Measurements from ENCODE around the gene EFEMP1. TPM values are rescaled to one million over a fixed set of nuclear protein-coding genes. Genes with fewer than 3 reads are reported as not detected.

EFEMP1 gene
- total RNA-seq, 1 experiment from 2014 or later: 3.2 TPM

- Histone ChIP-seq H3K9me3 (ENCODE audit: low read length) (no peaks in the 10 kb centered on the region), H3K27me3 (ENCODE audit: low read length) (no peaks in the 10 kb centered on the region), H3K9ac (ENCODE audit: low read length) (no peak overlapping the region), H3K4me2 (ENCODE audit: low read depth, low read length, poor library complexity, severe bottlenecking) (no peak overlapping the region), H3K4me1 (ENCODE audit: low read length) (0 out of 2 replicates have a peak, but pooled peaks cover 4% of the 10 kb centered on the region), H3K27ac (ENCODE audit: low read length) (no peak overlapping the region), H4K20me1 (ENCODE audit: insufficient read depth, low read depth, low read length) (no peaks in the 10 kb centered on the region), H2AFZ (ENCODE audit: low read length) (no peak overlapping the region), H3K4me3 (ENCODE audit: low read length) (no peak overlapping the region), H3K36me3 (ENCODE audit: insufficient read depth, low read length) (no peaks in the 10 kb centered on the region), H3K79me2 (ENCODE audit: low read length) (no peaks in the 10 kb centered on the region), H3K9me2 (replicated peaks; ENCODE audit: insufficient read depth, low read length) (no peaks in the 10 kb centered on the region)
- no peak for DNase-seq
Measured at GRCh38 chr2:55887351-55887750, 36.2 kb downstream of the EFEMP1 start.

GRCh38 chr2:55885944-55886281, 37.7 kb downstream of the EFEMP1 start:
- Histone ChIP-seq H3K4me2 (ENCODE audit: low read depth, low read length, poor library complexity, severe bottlenecking) (no peak overlapping the region), H3K9me2 (replicated peaks; ENCODE audit: insufficient read depth, low read length) (no peaks in the 10 kb centered on the region), H3K27ac (ENCODE audit: low read length) (no peak overlapping the region), H3K4me1 (ENCODE audit: low read length) (0 out of 2 replicates have a peak, but pooled peaks cover 4% of the 10 kb centered on the region), H4K20me1 (ENCODE audit: insufficient read depth, low read depth, low read length) (no peaks in the 10 kb centered on the region), H3K4me3 (ENCODE audit: low read length) (no peak overlapping the region), H3K9me3 (ENCODE audit: low read length) (no peaks in the 10 kb centered on the region), H3K27me3 (ENCODE audit: low read length) (no peaks in the 10 kb centered on the region), H3K79me2 (ENCODE audit: low read length) (no peaks in the 10 kb centered on the region), H3K9ac (ENCODE audit: low read length) (no peak overlapping the region), H3K36me3 (ENCODE audit: insufficient read depth, low read length) (no peaks in the 10 kb centered on the region), H2AFZ (ENCODE audit: low read length) (no peak overlapping the region)
- DNase-seq: no peak

GRCh38 chr2:55885127-55885943, 38.2 kb downstream of the EFEMP1 start:
- H3K27me3 ChIP-seq (ENCODE audit: low read length): no peaks in the 10 kb centered on the region
- no peak overlapping the region for H3K4me2 ChIP-seq (ENCODE audit: low read depth, low read length, poor library complexity, severe bottlenecking)
- 0 out of 2 replicates have a peak, but pooled peaks cover 4% of the 10 kb centered on the region for H3K4me1 ChIP-seq (ENCODE audit: low read length)
- H4K20me1 ChIP-seq (ENCODE audit: insufficient read depth, low read depth, low read length): no peaks in the 10 kb centered on the region
- H2AFZ ChIP-seq (ENCODE audit: low read length): no peak overlapping the region
- H3K79me2 ChIP-seq (ENCODE audit: low read length): no peaks in the 10 kb centered on the region
- H3K4me3 ChIP-seq (ENCODE audit: low read length): no peak overlapping the region
- H3K36me3 ChIP-seq (ENCODE audit: insufficient read depth, low read length): no peaks in the 10 kb centered on the region
- H3K9me2 ChIP-seq (replicated peaks; ENCODE audit: insufficient read depth, low read length): no peaks in the 10 kb centered on the region
- no peak overlapping the region for H3K9ac ChIP-seq (ENCODE audit: low read length)
- no peaks in the 10 kb centered on the region for H3K9me3 ChIP-seq (ENCODE audit: low read length)
- H3K27ac ChIP-seq (ENCODE audit: low read length): no peak overlapping the region
- DNase-seq: no peak

- Histone ChIP-seq H3K9me3 (ENCODE audit: low read length) (no peaks in the 10 kb centered on the region), H3K4me1 (ENCODE audit: low read length) (0 out of 2 replicates have a peak, but pooled peaks cover 4% of the 10 kb centered on the region), H3K79me2 (ENCODE audit: low read length) (no peaks in the 10 kb centered on the region), H3K27ac (ENCODE audit: low read length) (no peak overlapping the region), H3K27me3 (ENCODE audit: low read length) (no peaks in the 10 kb centered on the region), H3K36me3 (ENCODE audit: insufficient read depth, low read length) (no peaks in the 10 kb centered on the region), H3K4me3 (ENCODE audit: low read length) (no peak overlapping the region), H3K9me2 (replicated peaks; ENCODE audit: insufficient read depth, low read length) (no peaks in the 10 kb centered on the region), H3K4me2 (ENCODE audit: low read depth, low read length, poor library complexity, severe bottlenecking) (no peak overlapping the region), H3K9ac (ENCODE audit: low read length) (no peak overlapping the region), H4K20me1 (ENCODE audit: insufficient read depth, low read depth, low read length) (no peaks in the 10 kb centered on the region), H2AFZ (ENCODE audit: low read length) (no peak overlapping the region)
- no peak for DNase-seq
Measured at GRCh38 chr2:55883829-55884228, 39.8 kb downstream of the EFEMP1 start.

GRCh38 chr2:55883357-55883756, 40.2 kb downstream of the EFEMP1 start:
- no peak overlapping the region for H3K9ac ChIP-seq (ENCODE audit: low read length)
- H3K4me3 ChIP-seq (ENCODE audit: low read length): no peak overlapping the region
- H3K4me1 ChIP-seq (ENCODE audit: low read length): 0 out of 2 replicates have a peak, but pooled peaks cover 4% of the 10 kb centered on the region
- no peak overlapping the region for H3K27ac ChIP-seq (ENCODE audit: low read length)
- H3K4me2 ChIP-seq (ENCODE audit: low read depth, low read length, poor library complexity, severe bottlenecking): no peak overlapping the region
- no peaks in the 10 kb centered on the region for H3K9me3 ChIP-seq (ENCODE audit: low read length)
- no peaks in the 10 kb centered on the region for H3K79me2 ChIP-seq (ENCODE audit: low read length)
- no peaks in the 10 kb centered on the region for H3K27me3 ChIP-seq (ENCODE audit: low read length)
- DNase-seq: no peak
- no peaks in the 10 kb centered on the region for H4K20me1 ChIP-seq (ENCODE audit: insufficient read depth, low read depth, low read length)
- H2AFZ ChIP-seq (ENCODE audit: low read length): no peak overlapping the region
- H3K36me3 ChIP-seq (ENCODE audit: insufficient read depth, low read length): no peaks in the 10 kb centered on the region
- H3K9me2 ChIP-seq (replicated peaks; ENCODE audit: insufficient read depth, low read length): no peaks in the 10 kb centered on the region

- H4K20me1 ChIP-seq (ENCODE audit: insufficient read depth, low read depth, low read length): no peaks in the 10 kb centered on the region
- no peak overlapping the region for H3K9ac ChIP-seq (ENCODE audit: low read length)
- H3K27me3 ChIP-seq (ENCODE audit: low read length): no peaks in the 10 kb centered on the region
- no peaks in the 10 kb centered on the region for H3K9me3 ChIP-seq (ENCODE audit: low read length)
- H3K79me2 ChIP-seq (ENCODE audit: low read length): no peaks in the 10 kb centered on the region
- H2AFZ ChIP-seq (ENCODE audit: low read length): no peak overlapping the region
- 0 out of 2 replicates have a peak, but pooled peaks cover 4% of the 10 kb centered on the region for H3K4me1 ChIP-seq (ENCODE audit: low read length)
- no peak overlapping the region for H3K4me2 ChIP-seq (ENCODE audit: low read depth, low read length, poor library complexity, severe bottlenecking)
- no peak for DNase-seq
- no peak overlapping the region for H3K27ac ChIP-seq (ENCODE audit: low read length)
- H3K9me2 ChIP-seq (replicated peaks; ENCODE audit: insufficient read depth, low read length): no peaks in the 10 kb centered on the region
- H3K36me3 ChIP-seq (ENCODE audit: insufficient read depth, low read length): no peaks in the 10 kb centered on the region
- H3K4me3 ChIP-seq (ENCODE audit: low read length): no peak overlapping the region
Measured at GRCh38 chr2:55882954-55883353, 40.6 kb downstream of the EFEMP1 start.

- Histone ChIP-seq H4K20me1 (ENCODE audit: insufficient read depth, low read depth, low read length) (no peaks in the 10 kb centered on the region), H3K4me2 (ENCODE audit: low read depth, low read length, poor library complexity, severe bottlenecking) (no peak overlapping the region), H3K9me2 (replicated peaks; ENCODE audit: insufficient read depth, low read length) (no peaks in the 10 kb centered on the region), H2AFZ (ENCODE audit: low read length) (no peak overlapping the region), H3K4me1 (ENCODE audit: low read length) (no peaks in the 10 kb centered on the region), H3K9me3 (ENCODE audit: low read length) (no peaks in the 10 kb centered on the region), H3K79me2 (ENCODE audit: low read length) (no peaks in the 10 kb centered on the region), H3K27ac (ENCODE audit: low read length) (no peak overlapping the region), H3K36me3 (ENCODE audit: insufficient read depth, low read length) (no peaks in the 10 kb centered on the region), H3K4me3 (ENCODE audit: low read length) (no peak overlapping the region), H3K9ac (ENCODE audit: low read length) (no peak overlapping the region), H3K27me3 (ENCODE audit: low read length) (no peaks in the 10 kb centered on the region)
- no peak for DNase-seq
Measured at GRCh38 chr2:55880416-55881143, 43.0 kb downstream of the EFEMP1 start.

- DNase-seq: no peak
- Histone ChIP-seq H3K27ac (ENCODE audit: low read length) (no peak overlapping the region), H4K20me1 (ENCODE audit: insufficient read depth, low read depth, low read length) (no peaks in the 10 kb centered on the region), H3K4me1 (ENCODE audit: low read length) (no peaks in the 10 kb centered on the region), H3K27me3 (ENCODE audit: low read length) (no peaks in the 10 kb centered on the region), H3K9ac (ENCODE audit: low read length) (no peak overlapping the region), H3K9me3 (ENCODE audit: low read length) (no peaks in the 10 kb centered on the region), H3K9me2 (replicated peaks; ENCODE audit: insufficient read depth, low read length) (no peaks in the 10 kb centered on the region), H3K36me3 (ENCODE audit: insufficient read depth, low read length) (no peaks in the 10 kb centered on the region), H3K4me3 (ENCODE audit: low read length) (no peak overlapping the region), H3K79me2 (ENCODE audit: low read length) (no peaks in the 10 kb centered on the region), H2AFZ (ENCODE audit: low read length) (no peak overlapping the region), H3K4me2 (ENCODE audit: low read depth, low read length, poor library complexity, severe bottlenecking) (no peak overlapping the region)
Measured at GRCh38 chr2:55879976-55880375, 43.6 kb downstream of the EFEMP1 start.

All from Karpas-422 (cell line).